Endothelial cell of umbilical vein (primary cell): ENCODE measurements around the gene TSTD2. TPM values are rescaled to one million over a fixed set of nuclear protein-coding genes. Genes with fewer than 3 reads are reported as not detected.

Experiments used
- BruUV-seq: library from RNA; stranded (reverse); fragments of 400-500 nt; replicated peaks from 2 replicates; lab custom pipeline; 2021; lab: Mats Ljungman, UMichigan
- CTCF ChIA-PET: fragments of 300-600, 350-600 bp; sonication (Branson Sonifier 250); formaldehyde crosslinking; loops from one replicate; lab custom pipeline; 2021; ENCODE audit warnings: antibody characterized with exemption, inconsistent platforms; lab: Charles Lee
- POLR2A ChIA-PET: fragments of 300-600, 350-600 bp; sonication (Branson Sonifier 250); formaldehyde crosslinking; loops from one replicate; lab custom pipeline; 2021; ENCODE audit warnings: antibody characterized with exemption, inconsistent platforms; lab: Charles Lee
- DNase-seq: peaks from one replicate; pipeline ENCODE4 v3.0.0-alpha.2; 2011; ENCODE audit warnings: low read depth, low spot score
- FAIRE-seq: peaks from 2 replicates; lab custom pipeline; 2011; peaks lifted over from hg19 to GRCh38; lab: Jason Lieb, UNC
- H2AFZ ChIP-seq: 2 replicates; pipeline ENCODE4 v1.6.0; 2012; ENCODE audit warnings: low read depth, low read length, control low read depth, inconsistent platforms
- H3K27ac ChIP-seq: 2 replicates; pipeline ENCODE4 v1.5.1; 2011; ENCODE audit warnings: low read depth, mild to moderate bottlenecking, control low read depth, low read length, moderate library complexity; ENCODE audit not compliant: insufficient read depth
- H3K27me3 ChIP-seq, 2 experiments: 2 replicates each; pipeline versions ENCODE4 v1.6.0 to v1.6.1; 2011; ENCODE audit warnings: low read length in 2 of 2, mixed read lengths in 1 of 2; ENCODE audit not compliant: control insufficient read depth in 2 of 2, insufficient read depth in 2 of 2
- H3K36me3 ChIP-seq, 2 experiments: 2 replicates in 1 of 2; 3 replicates in 1 of 2; pipeline ENCODE4 v1.5.1; 2011; ENCODE audit warnings: low read length in 2 of 2, mild to moderate bottlenecking in 1 of 2, moderate library complexity in 1 of 2; ENCODE audit not compliant: control insufficient read depth in 2 of 2, insufficient read depth in 2 of 2; ENCODE audit errors: extremely low read depth in 1 of 2
- H3K4me1 ChIP-seq: 3 replicates; pipeline ENCODE4 v1.5.1; 2011; ENCODE audit warnings: mild to moderate bottlenecking, low read length; ENCODE audit not compliant: control insufficient read depth, insufficient read depth; ENCODE audit errors: extremely low read depth
- H3K4me2 ChIP-seq: 2 replicates; pipeline ENCODE4 v1.6.1; 2011; ENCODE audit warnings: low read length, control low read depth, mixed read lengths; ENCODE audit not compliant: insufficient read depth
- H3K4me3 ChIP-seq, 3 experiments: fragments of 200-600 bp in 1 of 3; sonication (generic), shearing (Covaris generic) in 1 of 3; replicated peaks in 1 of 3; 2 replicates each; pipeline ENCODE4 v1.5.1; 2011 to 2016; ENCODE audit warnings: control low read depth in 3 of 3, low read length in 3 of 3, mild to moderate bottlenecking in 2 of 3, inconsistent platforms in 1 of 3, low read depth in 1 of 3, moderate library complexity in 1 of 3; ENCODE audit not compliant: insufficient read depth in 1 of 3
- H3K79me2 ChIP-seq: 2 replicates; pipeline ENCODE4 v1.6.0; 2012; ENCODE audit warnings: low read length, inconsistent platforms; ENCODE audit not compliant: control insufficient read depth, insufficient read depth
- H3K9ac ChIP-seq: replicated peaks from 2 replicates; pipeline ENCODE3; 2011; ENCODE audit warnings: low read length, control low read depth; ENCODE audit not compliant: insufficient read depth; ENCODE audit errors: extremely low read depth
- H3K9me1 ChIP-seq: replicated peaks from 3 replicates; pipeline ENCODE4 v1.6.0; 2011; ENCODE audit warnings: mild to moderate bottlenecking, low read length; ENCODE audit not compliant: control insufficient read depth, insufficient read depth; ENCODE audit errors: extremely low read depth
- H3K9me3 ChIP-seq: replicated peaks from 2 replicates; pipeline ENCODE4 v1.5.1; 2012; ENCODE audit warnings: low read length, inconsistent platforms; ENCODE audit not compliant: control insufficient read depth, insufficient read depth
- H4K20me1 ChIP-seq: replicated peaks from 2 replicates; pipeline ENCODE3; 2011; ENCODE audit warnings: mild to moderate bottlenecking, low read length; ENCODE audit not compliant: control insufficient read depth, insufficient read depth; ENCODE audit errors: extremely low read depth
- EZH2 ChIP-seq: IDR thresholded peaks from 2 replicates; pipeline ENCODE4 v1.6.1; 2012; ENCODE audit warnings: borderline replicate concordance, low read depth, mild to moderate bottlenecking, moderate library complexity, low read length, inconsistent platforms; ENCODE audit not compliant: severe bottlenecking
- FOS ChIP-seq: IDR thresholded peaks from 2 replicates; pipeline ENCODE4 v1.6.1; 2011; ENCODE audit warnings: mild to moderate bottlenecking, low read length, moderate library complexity, borderline replicate concordance; ENCODE audit not compliant: insufficient read depth
- GATA2 ChIP-seq: IDR thresholded peaks from 2 replicates; pipeline ENCODE4 v1.7.0; 2011; ENCODE audit warnings: low read depth, mild to moderate bottlenecking, moderate library complexity, mixed read lengths, low read length; ENCODE audit not compliant: insufficient read length, insufficient read depth
- JUN ChIP-seq: IDR thresholded peaks from 2 replicates; pipeline ENCODE4 v1.6.1; 2011; ENCODE audit warnings: borderline replicate concordance, low read depth; ENCODE audit not compliant: insufficient read length, insufficient read depth
- MAX ChIP-seq: IDR thresholded peaks from 2 replicates; pipeline ENCODE4 v1.6.1; 2011; ENCODE audit not compliant: insufficient read depth, insufficient read length
- MYC ChIP-seq: IDR thresholded peaks from one replicate; pipeline ENCODE4 v1.6.1; 2011; ENCODE audit warnings: mild to moderate bottlenecking, low read depth, low read length
- POLR2A ChIP-seq: IDR thresholded peaks from 2 replicates; pipeline ENCODE4 v1.6.1; 2012; ENCODE audit warnings: low read depth, mild to moderate bottlenecking, control low read depth, low read length
- POLR2AphosphoS5 ChIP-seq: IDR thresholded peaks from 2 replicates; pipeline ENCODE4 v1.6.1; 2012; ENCODE audit warnings: low read depth, mild to moderate bottlenecking, control low read depth, low read length, moderate library complexity; ENCODE audit not compliant: insufficient read depth
- dilution Hi-C: fragments of 300-500 bp; cut with MboI; formaldehyde crosslinking; loops from one replicate; pipeline ENCODE4 v1.15.0; 2019; ENCODE audit warnings: low sequenced_read_pairs; ENCODE audit not compliant: extremely low pct_ligation_motif_present
- intact Hi-C: fragments of 100-400 bp; cut with micrococcal nuclease; formaldehyde crosslinking; loops from one replicate; pipeline ENCODE4 v1.10.0; 2022
- polyA plus RNA-seq, 4 experiments: library from polyadenylated mRNA; depleted of rRNA in 3 of 4; stranded (reverse) in 3 of 4; unstranded in 1 of 4; fragments of >200 nt; gene quantifications; 2 replicates each; pipeline versions ENCODE4 v1.2.1 to v1.2.3, GENCODE V29; 2011 to 2012; ENCODE audit warnings: missing spikeins in 1 of 4
- total RNA-seq: library from RNA; stranded (reverse); gene quantifications from 2 replicates; pipeline ENCODE4 v1.2.3, GENCODE V29; 2021
- TF ChIP-seq, protein P1 (sequence below), 2 donors: IDR thresholded peaks; 1 replicate in 1 of 2; 2 replicates in 1 of 2; pipeline ENCODE4 v1.5.1; 2011; ENCODE audit warnings: low read length in 2 of 2, mild to moderate bottlenecking in 2 of 2, moderate library complexity in 2 of 2, control low read depth in 1 of 2, inconsistent platforms in 1 of 2, low read depth in 1 of 2; ENCODE audit not compliant: insufficient read depth in 1 of 2; ENCODE audit errors: extremely low read depth in 1 of 2

The TSTD2 gene
- total and polyA plus RNA-seq, 2 donors (not counting 3 experiments of a cell fraction or from before 2014, with no cell fraction given): 13.7 to 15.9 TPM

- ChIA-PET CTCF (interaction anchor here (1.2 to 15.7 kb wide), 4 partner anchors 21 to 182 kb away, joined by 3 to 775 read pairs (median 10); partner anchors contain the start of gene TDRD7), POLR2A (no interaction called here)
- Histone ChIP-seq H3K79me2 (no peaks in the 10 kb centered on the region), H3K9me3 (no peaks in the 10 kb centered on the region), H3K9me1 (no peaks in the 10 kb centered on the region), H3K4me1 (no peaks in the 10 kb centered on the region), H3K9ac (no peak overlapping the region), H2AFZ (no peak overlapping the region), H3K4me3 (no peak overlapping the region), H3K27me3 (peaks cover 5% of the 10 kb centered on the region in 2 experiments), H3K4me2 (no peak overlapping the region), H3K27ac (no peak overlapping the region), H4K20me1 (no peaks in the 10 kb centered on the region), H3K36me3 (no peaks in the 10 kb centered on the region)
- BruUV-seq: no TSS peak
- dilution Hi-C loops (no loop called here), intact Hi-C loops (no loop called here)
- no peak for DNase-seq
- TF ChIP-seq JUN (no peak), MAX (no peak), FOS (no peak), EZH2 (no peak), POLR2A (no peak), POLR2AphosphoS5 (no peak), GATA2 (no peak), MYC (no peak)
- TF ChIP-seq, protein P1, sequence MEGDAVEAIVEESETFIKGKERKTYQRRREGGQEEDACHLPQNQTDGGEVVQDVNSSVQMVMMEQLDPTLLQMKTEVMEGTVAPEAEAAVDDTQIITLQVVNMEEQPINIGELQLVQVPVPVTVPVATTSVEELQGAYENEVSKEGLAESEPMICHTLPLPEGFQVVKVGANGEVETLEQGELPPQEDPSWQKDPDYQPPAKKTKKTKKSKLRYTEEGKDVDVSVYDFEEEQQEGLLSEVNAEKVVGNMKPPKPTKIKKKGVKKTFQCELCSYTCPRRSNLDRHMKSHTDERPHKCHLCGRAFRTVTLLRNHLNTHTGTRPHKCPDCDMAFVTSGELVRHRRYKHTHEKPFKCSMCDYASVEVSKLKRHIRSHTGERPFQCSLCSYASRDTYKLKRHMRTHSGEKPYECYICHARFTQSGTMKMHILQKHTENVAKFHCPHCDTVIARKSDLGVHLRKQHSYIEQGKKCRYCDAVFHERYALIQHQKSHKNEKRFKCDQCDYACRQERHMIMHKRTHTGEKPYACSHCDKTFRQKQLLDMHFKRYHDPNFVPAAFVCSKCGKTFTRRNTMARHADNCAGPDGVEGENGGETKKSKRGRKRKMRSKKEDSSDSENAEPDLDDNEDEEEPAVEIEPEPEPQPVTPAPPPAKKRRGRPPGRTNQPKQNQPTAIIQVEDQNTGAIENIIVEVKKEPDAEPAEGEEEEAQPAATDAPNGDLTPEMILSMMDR (IDR thresholded peaks at IDR 0.05; ENCODE audit: extremely low read depth in 1 of 2, insufficient read depth in 1 of 2, low read depth in 1 of 2, low read length in 2 of 2): no peak
- no peak for FAIRE-seq
These were observed 38.7 kb downstream of the TSTD2 start for GRCh38 chr9:97594381-97594921.
